Measurements from ENCODE around the gene UVSSA.

The UVSSA gene

GRCh38 chr4:1356181-1356998, 9.4 kb downstream of the UVSSA start:
- in situ Hi-C loops (cut with HindIII; ENCODE audit: low sequenced_read_pairs), result no loop called here
- DNase-seq (ENCODE audit: low read depth), result peak; percentile 24
- H3K4me3 ChIP-seq (ENCODE audit: low read depth, low read length), result no peak overlapping the region
- TF ChIP-seq, protein P1, sequence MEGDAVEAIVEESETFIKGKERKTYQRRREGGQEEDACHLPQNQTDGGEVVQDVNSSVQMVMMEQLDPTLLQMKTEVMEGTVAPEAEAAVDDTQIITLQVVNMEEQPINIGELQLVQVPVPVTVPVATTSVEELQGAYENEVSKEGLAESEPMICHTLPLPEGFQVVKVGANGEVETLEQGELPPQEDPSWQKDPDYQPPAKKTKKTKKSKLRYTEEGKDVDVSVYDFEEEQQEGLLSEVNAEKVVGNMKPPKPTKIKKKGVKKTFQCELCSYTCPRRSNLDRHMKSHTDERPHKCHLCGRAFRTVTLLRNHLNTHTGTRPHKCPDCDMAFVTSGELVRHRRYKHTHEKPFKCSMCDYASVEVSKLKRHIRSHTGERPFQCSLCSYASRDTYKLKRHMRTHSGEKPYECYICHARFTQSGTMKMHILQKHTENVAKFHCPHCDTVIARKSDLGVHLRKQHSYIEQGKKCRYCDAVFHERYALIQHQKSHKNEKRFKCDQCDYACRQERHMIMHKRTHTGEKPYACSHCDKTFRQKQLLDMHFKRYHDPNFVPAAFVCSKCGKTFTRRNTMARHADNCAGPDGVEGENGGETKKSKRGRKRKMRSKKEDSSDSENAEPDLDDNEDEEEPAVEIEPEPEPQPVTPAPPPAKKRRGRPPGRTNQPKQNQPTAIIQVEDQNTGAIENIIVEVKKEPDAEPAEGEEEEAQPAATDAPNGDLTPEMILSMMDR (IDR thresholded peaks at IDR 0.05; ENCODE audit: low read depth, low read length, missing control alignments), result peak; percentile 95

DNA sequence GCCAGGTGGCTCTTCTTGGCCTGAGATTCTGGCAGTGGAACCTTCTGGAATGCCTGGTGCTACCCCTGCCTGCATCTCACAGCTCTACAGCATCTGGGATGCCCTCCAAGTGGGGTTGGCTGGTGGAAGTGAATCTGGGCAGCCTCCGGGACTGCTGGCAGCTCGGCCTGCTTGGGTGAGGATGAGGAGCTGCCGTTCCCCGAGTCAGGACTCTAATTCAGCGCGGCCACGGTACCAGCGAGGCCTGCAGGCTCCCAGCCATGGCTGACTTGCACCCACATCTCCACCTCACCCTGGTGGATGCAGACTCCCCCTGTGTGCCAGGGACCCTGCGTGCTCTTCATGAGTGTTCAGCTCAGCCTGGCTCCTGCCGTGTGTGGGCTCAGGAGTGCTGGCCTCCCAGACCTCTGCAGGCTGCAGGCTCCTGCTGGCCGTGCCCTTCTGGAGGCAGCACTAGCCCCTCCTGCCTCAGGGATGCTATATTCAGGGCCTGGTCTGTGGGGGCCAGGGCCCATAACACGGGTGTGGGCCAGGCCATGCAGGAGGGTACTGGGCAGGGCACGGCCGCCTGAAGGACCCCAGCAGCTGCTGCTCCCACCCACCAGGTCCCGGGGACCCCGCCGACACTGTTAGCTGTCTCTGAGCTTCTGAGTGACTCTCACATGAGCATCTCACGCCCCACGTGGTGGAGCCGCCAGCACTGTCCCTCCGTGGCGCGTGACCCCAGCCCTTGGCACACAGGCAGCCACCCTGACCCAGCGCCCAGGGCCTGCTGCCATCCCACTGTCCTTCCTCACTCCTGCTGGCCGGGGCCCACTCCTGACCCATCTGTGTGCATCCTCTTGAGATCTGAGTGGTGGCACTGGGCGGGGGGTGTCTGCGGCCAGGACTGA, 10.6 kb downstream of the UVSSA start:
- no peak for DNase-seq (ENCODE audit: low read depth)
- H3K4me3 ChIP-seq (ENCODE audit: low read depth, low read length), result no peak overlapping the region
- TF ChIP-seq, protein P1 (IDR thresholded peaks at IDR 0.05; ENCODE audit: low read depth, low read length, missing control alignments), result no peak
- in situ Hi-C loops (cut with HindIII; ENCODE audit: low sequenced_read_pairs), result no loop called here

- DNase-seq (ENCODE audit: low read depth), result no peak
- TF ChIP-seq, protein P1 (IDR thresholded peaks at IDR 0.05; ENCODE audit: low read depth, low read length, missing control alignments), result no peak
- H3K4me3 ChIP-seq (ENCODE audit: low read depth, low read length), result no peak overlapping the region
- in situ Hi-C loops (cut with HindIII; ENCODE audit: low sequenced_read_pairs), result no loop called here
These were observed 11.6 kb downstream of the UVSSA start for GRCh38 chr4:1358421-1359143.

- DNase-seq (ENCODE audit: low read depth), result no peak
- TF ChIP-seq, protein P1 (IDR thresholded peaks at IDR 0.05; ENCODE audit: low read depth, low read length, missing control alignments), result no peak
- H3K4me3 ChIP-seq (ENCODE audit: low read depth, low read length), result no peak overlapping the region
- in situ Hi-C loops (cut with HindIII; ENCODE audit: low sequenced_read_pairs), result no loop called here
These were observed 12.1 kb downstream of the UVSSA start for GRCh38 chr4:1359144-1359501.

- in situ Hi-C loops (cut with HindIII; ENCODE audit: low sequenced_read_pairs), result no loop called here
- no peak overlapping the region for H3K4me3 ChIP-seq (ENCODE audit: low read depth, low read length)
- TF ChIP-seq, protein P1 (IDR thresholded peaks at IDR 0.05; ENCODE audit: low read depth, low read length, missing control alignments), result no peak
- no peak for DNase-seq (ENCODE audit: low read depth)
These were observed 13.0 kb downstream of the UVSSA start for GRCh38 chr4:1359976-1360375.
